CD1c-positive myeloid dendritic cell (primary cell): ENCODE results near the gene MRAP2.
"Not testable (repeated sequence)": the region's sequence is repeated elsewhere in the genome, so short reads cannot be mapped to it uniquely, and the experiment has no call there.

Source experiments
- DNase-seq: peaks from one replicate; pipeline ENCODE4 v3.0.0-alpha.2; 2016; ENCODE audit errors: extremely low spot score

MRAP2 gene

GRCh38 chr6:84032000-84032399, 1.6 kb upstream of the MRAP2 start:
- DNase-seq, result not testable (repeated sequence)

- no peak for DNase-seq
Measured at GRCh38 chr6:84035484-84035883, 1.9 kb downstream of the MRAP2 start.

DNA sequence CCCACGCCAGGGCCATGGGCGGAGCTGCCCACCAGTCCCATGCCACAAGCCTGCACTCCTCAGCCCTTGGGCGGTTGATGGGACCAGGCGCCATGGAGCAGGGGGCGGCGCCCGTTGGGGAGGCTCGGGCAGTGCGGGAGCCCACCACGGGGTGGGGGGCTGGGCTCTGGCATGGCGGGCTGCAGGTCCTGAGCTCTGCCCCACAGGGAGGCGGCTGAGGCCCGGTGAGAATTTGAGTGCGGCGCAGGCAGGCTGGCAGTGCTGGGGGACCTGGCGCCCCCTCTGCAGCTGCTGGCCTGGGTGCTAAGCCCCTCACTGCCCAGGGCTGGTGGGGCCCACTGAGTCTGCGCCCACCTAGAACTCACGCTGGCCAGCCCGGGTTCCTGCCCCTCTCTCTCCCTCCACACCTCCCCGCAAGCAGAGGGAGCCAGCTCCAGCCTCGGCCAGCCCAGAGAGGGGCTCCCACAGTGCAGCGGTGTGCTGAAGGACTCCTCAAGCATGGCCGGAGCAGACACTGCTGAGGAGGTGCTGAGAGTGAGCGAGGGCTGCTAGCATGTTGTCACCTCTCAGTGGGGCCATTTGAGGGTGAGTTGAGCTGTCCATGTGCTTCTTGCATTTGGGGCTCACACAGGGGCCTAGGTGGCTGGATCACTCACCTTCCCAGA, 4.0 kb downstream of the MRAP2 start:
- no peak for DNase-seq

- DNase-seq, result no peak
Measured at GRCh38 chr6:84042603-84043002, 9.0 kb downstream of the MRAP2 start.

DNA sequence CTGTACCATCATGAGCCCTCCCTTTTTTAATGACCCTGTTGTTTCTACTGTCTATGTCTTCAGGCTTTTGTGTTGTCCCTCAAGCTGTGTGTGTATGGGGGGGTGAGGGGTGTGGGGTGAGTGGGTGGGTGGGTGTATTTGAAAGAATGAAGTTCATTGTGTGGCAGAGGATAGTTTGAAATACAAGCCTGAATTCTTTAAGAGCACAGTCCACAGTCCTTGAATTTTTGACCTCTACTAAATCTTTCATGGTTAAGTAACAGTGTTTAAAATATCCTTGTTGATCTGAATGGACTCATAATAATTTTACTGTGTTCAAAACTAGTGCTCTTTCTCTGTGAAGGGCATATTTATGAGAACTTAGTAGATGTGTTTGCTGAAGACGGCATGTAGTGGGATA, 10.0 kb downstream of the MRAP2 start:
- no peak for DNase-seq

DNA sequence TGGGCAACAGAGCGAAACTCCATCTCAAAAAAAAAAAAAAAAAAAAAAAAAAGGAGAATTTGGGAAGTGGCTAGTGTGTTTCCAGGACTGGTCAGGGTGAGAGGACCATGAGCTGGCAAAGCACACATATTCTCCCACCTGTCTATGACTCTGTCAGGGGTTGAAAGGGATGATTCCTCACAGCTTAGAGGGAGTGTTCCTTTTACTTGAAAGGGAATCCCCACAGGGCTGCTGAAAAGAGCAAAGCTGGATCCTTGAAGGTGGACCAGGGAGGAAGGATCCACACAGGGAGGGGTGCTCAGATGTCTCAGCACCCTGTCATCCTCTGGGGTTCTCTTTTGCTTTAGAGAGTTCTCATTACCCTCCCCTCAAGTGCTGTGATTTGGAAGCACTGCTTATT, 13.2 kb downstream of the MRAP2 start:
- DNase-seq, result no peak

- no peak for DNase-seq
Measured at GRCh38 chr6:84048588-84048987, 15.0 kb downstream of the MRAP2 start.

DNA sequence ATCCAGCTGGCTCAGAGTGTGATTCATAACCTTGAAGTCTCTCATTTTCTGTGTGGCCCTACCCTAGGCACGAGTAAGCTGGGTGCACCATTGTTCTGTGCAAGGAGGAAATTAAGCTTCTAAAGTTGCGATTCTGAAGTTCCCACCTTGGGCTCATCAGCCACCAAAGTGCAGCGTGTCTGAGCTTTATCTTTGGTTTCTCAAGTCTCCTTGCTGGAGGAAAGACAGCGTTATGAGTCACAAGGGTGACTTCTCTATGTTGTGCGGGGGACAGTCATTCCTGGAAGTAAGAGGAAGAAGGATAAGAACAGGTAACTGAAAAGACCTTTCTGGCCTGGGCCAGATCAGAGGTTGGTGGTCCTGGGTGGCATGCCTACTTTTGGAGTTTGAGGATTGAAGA, 16.8 kb downstream of the MRAP2 start:
- DNase-seq, result no peak

DNA sequence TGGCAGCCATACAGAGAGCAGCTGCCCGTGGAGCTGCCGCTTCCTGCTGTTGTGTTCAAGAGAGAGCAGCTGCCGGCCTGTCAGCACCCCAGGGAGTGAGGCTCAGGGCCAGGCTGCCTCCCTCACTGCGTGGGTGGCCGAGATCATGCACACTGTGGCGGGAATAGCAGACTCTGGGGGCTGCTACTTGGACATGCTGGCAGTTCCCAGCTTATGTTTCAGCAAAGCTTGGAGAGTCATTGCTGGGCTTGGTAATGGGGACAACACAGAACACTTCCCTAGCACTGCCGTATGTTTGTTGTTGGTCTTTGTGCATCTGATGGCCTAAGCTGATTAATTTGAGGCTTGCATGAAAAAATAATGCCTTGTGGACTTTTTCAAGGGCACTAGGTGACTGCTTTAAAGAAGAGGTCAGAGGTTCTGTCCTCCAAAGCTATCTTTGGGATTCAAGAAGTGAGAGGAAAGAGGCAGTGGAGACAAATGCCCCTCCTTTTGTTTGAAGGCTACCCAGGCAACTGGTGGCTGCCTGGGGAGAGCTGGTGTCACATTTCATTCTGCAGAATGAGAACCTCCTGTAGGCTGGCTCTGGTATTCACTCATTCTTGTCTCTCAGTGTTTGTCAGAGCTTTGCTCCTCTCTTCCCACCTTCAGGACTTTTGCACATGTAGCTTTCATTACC, 18.8 kb downstream of the MRAP2 start:
- DNase-seq, result no peak

DNA sequence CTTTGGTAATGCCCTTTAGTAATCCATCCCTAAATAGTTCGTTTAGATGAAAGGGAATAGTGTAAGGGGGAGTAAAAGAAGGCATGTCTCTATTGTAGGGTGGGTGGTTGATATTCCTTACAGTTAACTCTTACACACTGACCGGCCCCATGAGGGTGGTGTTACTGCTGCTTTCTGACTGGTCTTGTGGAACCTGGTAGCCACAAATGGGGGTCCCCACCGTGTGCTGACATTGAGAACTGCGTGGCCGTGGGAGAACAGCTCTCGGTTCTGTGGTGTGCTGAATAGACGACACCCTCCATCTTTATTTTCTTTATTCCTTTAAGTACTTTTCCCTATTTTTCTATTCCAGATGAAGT, 19.3 kb downstream of the MRAP2 start:
- DNase-seq, result no peak

- DNase-seq, result no peak
Measured at GRCh38 chr6:84055647-84056046, 22.1 kb downstream of the MRAP2 start.

- no peak for DNase-seq
Measured at GRCh38 chr6:84057908-84058307, 24.3 kb downstream of the MRAP2 start.

GRCh38 chr6:84059082-84059481, 25.5 kb downstream of the MRAP2 start:
- no peak for DNase-seq

- no peak for DNase-seq
Measured at GRCh38 chr6:84061174-84061573, 27.6 kb downstream of the MRAP2 start.

- DNase-seq, result no peak
Measured at GRCh38 chr6:84061613-84062398, 28.2 kb downstream of the MRAP2 start.

DNA sequence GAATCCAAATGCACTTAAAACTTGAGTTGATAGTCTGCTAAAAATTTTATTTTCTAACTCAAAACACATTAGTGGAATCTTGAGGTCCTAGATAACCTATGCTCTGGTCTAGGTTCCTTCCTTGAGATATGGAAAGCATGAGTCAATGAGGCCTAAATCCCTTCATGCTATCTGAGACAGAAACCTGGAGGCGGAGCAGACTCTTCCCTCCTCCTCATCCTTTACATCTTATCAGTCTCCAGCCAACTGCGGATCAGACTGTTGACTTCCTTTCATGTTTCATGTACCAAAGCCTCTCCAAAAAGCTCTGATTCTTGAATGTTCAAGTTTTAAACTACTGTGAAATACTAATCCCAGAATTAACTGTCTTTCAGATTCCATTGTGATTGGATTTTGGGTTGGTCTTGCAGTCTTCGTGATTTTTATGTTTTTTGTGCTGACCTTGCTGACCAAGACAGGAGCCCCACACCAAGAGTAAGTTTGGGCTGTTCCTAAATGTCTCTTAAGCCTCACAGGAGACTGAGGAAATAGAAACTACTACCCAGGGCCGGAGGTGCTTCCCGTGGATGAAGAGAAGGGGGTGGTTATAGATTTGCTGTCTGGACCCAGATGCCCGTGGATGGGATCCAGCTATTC, 29.1 kb downstream of the MRAP2 start:
- no peak for DNase-seq

GRCh38 chr6:84065693-84066290, 32.2 kb downstream of the MRAP2 start:
- no peak for DNase-seq

DNA sequence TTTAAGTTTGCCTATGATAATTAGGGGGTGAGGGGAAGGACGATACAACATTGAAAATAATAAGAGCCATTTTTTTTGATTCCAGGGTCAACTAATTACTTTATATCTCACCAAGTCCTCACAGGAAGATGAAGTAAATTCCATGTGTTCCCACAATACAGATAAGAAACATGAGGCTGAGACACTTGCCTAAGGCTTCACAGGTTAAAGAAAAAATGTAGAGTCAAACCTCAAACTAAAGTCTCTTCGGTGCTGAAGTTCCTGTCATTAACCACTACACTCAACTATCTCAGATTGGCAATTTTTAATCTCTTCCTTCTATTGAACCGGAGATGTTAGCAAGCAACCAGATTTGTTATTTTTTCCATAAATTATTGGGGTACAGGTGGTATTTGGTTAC, 33.0 kb downstream of the MRAP2 start:
- DNase-seq, result no peak

DNA sequence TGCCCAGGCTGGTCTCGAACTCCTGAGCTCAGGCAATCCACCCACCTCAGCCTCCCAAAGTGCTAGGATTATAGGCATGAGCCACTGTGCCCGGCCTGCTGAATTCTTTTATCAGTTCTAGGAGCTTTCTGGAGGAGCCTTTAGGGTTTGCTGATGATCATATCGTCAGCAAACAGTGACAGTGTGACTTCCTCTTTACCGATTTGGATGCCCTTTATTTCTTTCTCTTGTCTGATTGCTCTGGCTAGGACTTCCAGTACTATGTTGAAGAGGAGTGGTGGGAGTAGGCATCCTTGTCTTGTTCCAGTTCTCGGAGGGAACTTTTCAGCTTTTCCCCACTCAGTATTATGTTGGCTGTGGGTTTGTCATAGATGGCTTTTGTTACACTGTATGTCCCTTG, 35.3 kb downstream of the MRAP2 start:
- not testable (repeated sequence) for DNase-seq

GRCh38 chr6:84072442-84072997, 38.9 kb downstream of the MRAP2 start:
- DNase-seq, result no peak

GRCh38 chr6:84074988-84075781, 41.6 kb downstream of the MRAP2 start:
- no peak for DNase-seq
